NCI-H446 treated with DMSO at 0.1 percent for 48 hours (cell line): ENCODE data around the gene ODC1.
"Not testable (repeated sequence)": the region's sequence is repeated elsewhere in the genome, so short reads cannot be mapped to it uniquely, and the experiment has no call there.

Experiments
- DNase-seq: peaks from one replicate; lab custom pipeline; 2025; lab: John Stamatoyannopoulos, UW

The ODC1 gene

GRCh38 chr2:10447895-10448575 is at the start of gene ODC1:
ODC1 (minus strand) TSS chr2:10448327; CDS start chr2:10445032, 3,295 bp downstream.
- peak; percentile 90 for DNase-seq

- DNase-seq = no peak
Measured at GRCh38 chr2:10497797-10498251, 49.7 kb upstream of the ODC1 start.

GRCh38 chr2:10495988-10496313 is 47.8 kb upstream of the ODC1 start:
- no peak for DNase-seq

- no peak for DNase-seq
Measured at GRCh38 chr2:10495311-10495987, 47.3 kb upstream of the ODC1 start.

- DNase-seq = no peak
Measured at GRCh38 chr2:10494351-10495066, 46.4 kb upstream of the ODC1 start.

- DNase-seq = no peak
Measured at GRCh38 chr2:10493634-10494281, 45.6 kb upstream of the ODC1 start.

GRCh38 chr2:10493075-10493633 is 45.0 kb upstream of the ODC1 start:
- no peak for DNase-seq

GRCh38 chr2:10490806-10491291 is 42.7 kb upstream of the ODC1 start:
- no peak for DNase-seq

GRCh38 chr2:10489842-10490555 is 41.9 kb upstream of the ODC1 start:
- DNase-seq = no peak

- not testable (repeated sequence) for DNase-seq
Measured at GRCh38 chr2:10488142-10488541, 40.0 kb upstream of the ODC1 start.

GRCh38 chr2:10487741-10488104 is 39.6 kb upstream of the ODC1 start:
- DNase-seq = not testable (repeated sequence)

GRCh38 chr2:10487081-10487740 is 39.1 kb upstream of the ODC1 start:
- no peak for DNase-seq

GRCh38 chr2:10486601-10487079 is 38.5 kb upstream of the ODC1 start:
- no peak for DNase-seq

GRCh38 chr2:10486091-10486490 is 38.0 kb upstream of the ODC1 start:
- no peak for DNase-seq

- no peak for DNase-seq
Measured at GRCh38 chr2:10482913-10483312, 34.8 kb upstream of the ODC1 start.

- no peak for DNase-seq
Measured at GRCh38 chr2:10482460-10482859, 34.3 kb upstream of the ODC1 start.

GRCh38 chr2:10481666-10482157 is 33.6 kb upstream of the ODC1 start:
- DNase-seq = no peak

- DNase-seq = no peak
Measured at GRCh38 chr2:10481055-10481665, 33.0 kb upstream of the ODC1 start.

- DNase-seq = no peak
Measured at GRCh38 chr2:10480359-10480949, 32.3 kb upstream of the ODC1 start.

- DNase-seq = no peak
Measured at GRCh38 chr2:10478916-10479315, 30.8 kb upstream of the ODC1 start.
